Heart left ventricle (tissue), 16 donors: Measurements from ENCODE around the gene RGS14. TPM values are rescaled to one million over a fixed set of nuclear protein-coding genes. Genes with fewer than 3 reads are reported as not detected.

Experiments used
- ATAC-seq, 4 donors: fragments of 200-7000 bp; cut with Tn5 transposase; one replicate each; pipeline ENCODE4 v1.9.1; 2020 to 2022; ENCODE audit warnings: moderate library complexity in 4 of 4, mild to moderate bottlenecking in 3 of 4, moderate number of reproducible peaks in 1 of 4
- DNase-seq, 5 donors: peaks; one replicate each; pipeline ENCODE4 v3.0.0-alpha.2; 2020
- H3K27ac ChIP-seq, 12 donors: fragments of 200-600 bp; sonication (generic) in 4 of 12; one replicate each; pipeline versions ENCODE4 v1.5.0 to v1.8.0; 2016 to 2022; ENCODE audit warnings: mild to moderate bottlenecking in 2 of 12
- H3K27me3 ChIP-seq, 9 donors: fragments of 200-600 bp; sonication (generic) in 2 of 9; one replicate each; pipeline versions ENCODE4 v1.5.1 to v1.8.0; 2016 to 2022; ENCODE audit warnings: mild to moderate bottlenecking in 3 of 9
- H3K36me3 ChIP-seq, 9 donors: fragments of 200-600 bp; sonication (generic) in 2 of 9; one replicate each; pipeline versions ENCODE4 v1.5.0 to v1.8.0; 2018 to 2022; ENCODE audit warnings: mild to moderate bottlenecking in 2 of 9
- H3K4me1 ChIP-seq, 12 donors: fragments of 200-600 bp; sonication (generic) in 4 of 12; one replicate each; pipeline versions ENCODE4 v1.5.0 to v1.8.0; 2016 to 2022; ENCODE audit warnings: mild to moderate bottlenecking in 3 of 12
- H3K4me3 ChIP-seq, 12 donors: fragments of 200-600 bp; sonication (generic) in 4 of 12; one replicate each; pipeline versions ENCODE4 v1.5.0 to v1.8.0; 2017 to 2022; ENCODE audit warnings: mild to moderate bottlenecking in 9 of 12, moderate library complexity in 4 of 12
- H3K9me3 ChIP-seq, 12 donors: fragments of 200-600 bp; sonication (generic) in 4 of 12; one replicate each; pipeline versions ENCODE4 v1.5.0 to v1.8.0; 2016 to 2022; ENCODE audit warnings: mild to moderate bottlenecking in 1 of 12
- CTCF ChIP-seq, 12 donors: fragments of 200-600 bp; sonication (generic) in 4 of 12; IDR thresholded peaks; one replicate each; pipeline versions ENCODE4 v1.5.0 to v1.8.0; 2018 to 2022; ENCODE audit warnings: antibody characterized with exemption in 12 of 12, mild to moderate bottlenecking in 5 of 12
- POLR2A ChIP-seq, 2 donors: fragments of 450-650 bp; IDR thresholded peaks; one replicate each; pipeline ENCODE4 v1.6.1; 2017; ENCODE audit warnings: antibody characterized with exemption in 2 of 2, mild to moderate bottlenecking in 2 of 2, moderate library complexity in 2 of 2
- WGBS, 4 donors: extraction: QIAGEN DNeasy Blood & Tissue Kit in 2 of 4; methylation state at CpG; one replicate each; pipeline versions ENCODE4 v1.1.5 to v1.1.7; 2013 to 2018; 5-methylcytosine and 5-hydroxymethylcytosine counted together
- intact Hi-C, 10 donors: fragments of 100-400 bp; cut with DNase I; formaldehyde crosslinking; loops; one replicate each; pipeline versions ENCODE4 v1.11.1 to v1.14.2; 2022
- polyA plus RNA-seq, 2 donors: library from polyadenylated mRNA; stranded (reverse); fragments of 200-250 nt; gene quantifications; one replicate each; pipeline ENCODE4 v1.2.3, GENCODE V29; 2013
- total RNA-seq, 9 donors: library from RNA; depleted of rRNA in 2 of 9; stranded (reverse); fragments of >200 nt in 2 of 9; fragmentation: NEBNext Ultra II Directional in 3 of 9; extraction: Animal tissue kit (Norgen Biotek cat#: 25700) in 3 of 9; gene quantifications; one replicate each; pipeline versions ENCODE4 v1.1.0 to v1.2.4, GENCODE V29; 2016 to 2023
- donor health status: ischemic (EF 13 %, LVEDD 7.1; RV severe dilation, severe dysfunction).
- donor health status: healthy with polysubstance abuse.
- donor health status: DM: no; HTN: yes; CAD: no.
- donor health status: DM: no; HTN: no; CAD: no.
- donor health status: ischemic (EF 25% LVEDD 6.9; RV normal size, moderate dysfunction).
- donor health status: ischemic (EF 25% LVEDD 5.7; RV mildly dilated, moderate dysfunction).
- donor health status: healthy.
- donor health status: DM: yes; HTN: yes; CAD: no.
- donor health status: ischemic (EF 35%, LVEDD 5.7; RV mildly dilated, moderate dysfunction).
- donor health status: nonischemic (EF 11% LVEDD 7.7; RV severe dilation, severe dysfunction).
- donor health status: DM: yes; HTN: yes; CAD: no.
- donor health status: PGD.
- donor health status: ischemic (EF 29% LVEDD 5.4; RV normal size, mild dysfunction).
- donor health status: nonischemic (EF 23%, LVEDD 6.1; RV moderate dilation, normal function).

The RGS14 gene
- total and polyA plus RNA-seq, 11 donors: 1.3 to 10.7 (median 3.7) TPM

GRCh38 chr5:177390363-177391300 lies 32.9 kb downstream of the RGS14 start:
- peak overlapping the region in 1 of 12 donors; percentile 68 for H3K27ac ChIP-seq
- no peaks in the 10 kb centered on the region for H3K36me3 ChIP-seq
- H3K9me3 ChIP-seq: no peaks in the 10 kb centered on the region
- H3K4me3 ChIP-seq: no peak overlapping the region
- TF ChIP-seq CTCF (IDR thresholded peaks at IDR 0.05): peak; percentile 4 to 99 (median 98)
- TF ChIP-seq POLR2A (IDR thresholded peaks at IDR 0.05): no peak
- peaks cover 0 to 25% (median 0%) of the 10 kb centered on the region in 9 donors for H3K27me3 ChIP-seq
- intact Hi-C loops: loop anchor here (1.0 to 5.0 kb wide), 7 partner anchors 63 to 111 kb away; partner anchors contain the start of gene PDLIM7 (in 1 of the 10)
- peak; percentile 69 to 83 (median 79) for DNase-seq
- peak; percentile 77 to 89 (median 82) for ATAC-seq
- peaks cover 0 to 25% (median 0%) of the 10 kb centered on the region in 12 donors for H3K4me1 ChIP-seq
- 23 to 26% (median 25%) methylated on average over 11 to 13 of the region's 13 CpGs for whole genome bisulfite sequencing, 4 donors

GRCh38 chr5:177392765-177393164 lies 35.0 kb downstream of the RGS14 start:
- Histone ChIP-seq H3K27me3 (peaks cover 0 to 31% (median 4%) of the 10 kb centered on the region in 9 donors), H3K4me3 (no peak overlapping the region), H3K4me1 (peaks cover 0 to 25% (median 0%) of the 10 kb centered on the region in 12 donors), H3K9me3 (no peaks in the 10 kb centered on the region), H3K36me3 (no peaks in the 10 kb centered on the region), H3K27ac (no peak overlapping the region)
- no peak for DNase-seq
- ATAC-seq: no peak
- WGBS, 4 donors: 85 to 93% (median 89%) methylated on average over 5 of the region's 5 CpGs
- TF ChIP-seq POLR2A (IDR thresholded peaks at IDR 0.05): no peak
- TF ChIP-seq CTCF (IDR thresholded peaks at IDR 0.05): no peak
- intact Hi-C loops: loop anchor here in 3 of 10 donors (1.0 to 5.0 kb wide), 3 partner anchors 75 to 109 kb away; partner anchors contain the start of gene PDLIM7 (in 1 of the 3)

GRCh38 chr5:177393206-177393765 lies 35.6 kb downstream of the RGS14 start:
- H3K9me3 ChIP-seq: no peaks in the 10 kb centered on the region
- H3K36me3 ChIP-seq: no peaks in the 10 kb centered on the region
- ATAC-seq (no peak), DNase-seq (no peak)
- no peak overlapping the region for H3K4me3 ChIP-seq
- peaks cover 0 to 25% (median 0%) of the 10 kb centered on the region in 12 donors for H3K4me1 ChIP-seq
- no peak overlapping the region for H3K27ac ChIP-seq
- 67 to 79% (median 74%) methylated on average over 1 of the region's 1 CpG for WGBS, 4 donors
- peaks cover 0 to 31% (median 9%) of the 10 kb centered on the region in 9 donors for H3K27me3 ChIP-seq
- intact Hi-C loops: loop anchor here in 2 of 10 donors (5.0 kb wide), 2 partner anchors 76 to 104 kb away; partner anchors contain the start of gene PDLIM7 (in 1 of the 2)
- no peak for TF ChIP-seq CTCF (IDR thresholded peaks at IDR 0.05)
- TF ChIP-seq POLR2A (IDR thresholded peaks at IDR 0.05): no peak

- ATAC-seq (no peak), DNase-seq (no peak)
- Histone ChIP-seq H3K27ac (no peak overlapping the region), H3K4me1 (peaks cover 0 to 20% (median 0%) of the 10 kb centered on the region in 12 donors), H3K4me3 (no peak overlapping the region), H3K27me3 (peaks cover 0 to 35% (median 14%) of the 10 kb centered on the region in 9 donors), H3K36me3 (no peaks in the 10 kb centered on the region), H3K9me3 (no peaks in the 10 kb centered on the region)
- no peak for TF ChIP-seq CTCF (IDR thresholded peaks at IDR 0.05)
- no peak for TF ChIP-seq POLR2A (IDR thresholded peaks at IDR 0.05)
- 60 to 79% (median 70%) methylated on average over 2 to 5 of the region's 5 CpGs for WGBS, 4 donors
- intact Hi-C loops: loop anchor here in 2 of 10 donors (5.0 kb wide), 2 partner anchors 77 to 103 kb away; partner anchors contain the start of gene PDLIM7 (in 1 of the 2)
These were observed 36.3 kb downstream of the RGS14 start for GRCh38 chr5:177393990-177394389.
